Ramos (cell line): ENCODE measurements around the gene TEX26.

ENCODE experiments used
- in situ Hi-C: fragments of 300-500 bp; cut with MboI; formaldehyde crosslinking; loops from one replicate; pipeline ENCODE4 v1.14.3; 2022; ENCODE audit warnings: low sequenced_read_pairs; ENCODE audit not compliant: unreplicated experiment

TEX26 gene

DNA sequence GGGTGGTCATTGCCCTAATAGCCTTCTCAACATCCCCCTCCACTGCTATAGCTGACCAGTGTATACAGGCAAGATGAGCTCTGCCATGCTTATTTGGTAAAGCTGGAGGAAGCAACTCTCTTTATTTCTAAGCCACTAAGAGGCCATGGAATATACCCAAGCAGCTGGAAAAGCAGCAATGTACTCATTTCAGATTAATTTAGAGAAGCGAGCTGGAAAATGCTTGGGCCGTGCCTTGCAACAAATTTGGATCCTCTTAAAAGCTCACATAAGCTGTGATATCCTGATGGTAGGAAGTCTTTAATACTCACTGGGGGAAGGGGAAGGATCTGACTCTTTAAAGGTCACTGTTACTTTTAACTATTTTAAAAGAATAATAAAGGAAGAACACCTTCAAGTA is 77.8 kb downstream of the TEX26 start:
- in situ Hi-C loops = no loop called here

- in situ Hi-C loops = no loop called here
These were observed 78.9 kb downstream of the TEX26 start for GRCh38 chr13:31011193-31011860.

- in situ Hi-C loops = no loop called here
These were observed 79.6 kb downstream of the TEX26 start for GRCh38 chr13:31011901-31012654.

GRCh38 chr13:31012655-31013024 is 80.2 kb downstream of the TEX26 start:
- in situ Hi-C loops = no loop called here

DNA sequence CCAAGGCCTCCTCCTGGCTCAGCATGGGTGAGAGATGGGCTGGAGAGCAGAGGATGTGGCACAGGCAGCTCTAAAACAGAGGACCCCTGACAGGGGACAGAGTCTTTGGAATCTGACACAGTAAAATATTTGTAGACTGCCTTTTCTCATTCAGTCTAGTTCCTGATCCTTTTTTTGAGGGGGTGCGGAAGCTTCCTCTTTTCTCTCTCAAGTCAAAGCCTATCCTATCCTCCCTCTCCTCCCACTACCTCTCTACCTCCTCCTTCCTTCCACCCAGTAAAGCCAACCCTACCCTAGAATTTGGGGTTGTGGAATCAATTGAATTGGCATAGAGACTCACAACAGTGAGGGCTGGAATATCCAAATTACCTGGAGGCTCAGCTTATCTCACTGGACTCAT is 82.0 kb downstream of the TEX26 start:
- in situ Hi-C loops = no loop called here

DNA sequence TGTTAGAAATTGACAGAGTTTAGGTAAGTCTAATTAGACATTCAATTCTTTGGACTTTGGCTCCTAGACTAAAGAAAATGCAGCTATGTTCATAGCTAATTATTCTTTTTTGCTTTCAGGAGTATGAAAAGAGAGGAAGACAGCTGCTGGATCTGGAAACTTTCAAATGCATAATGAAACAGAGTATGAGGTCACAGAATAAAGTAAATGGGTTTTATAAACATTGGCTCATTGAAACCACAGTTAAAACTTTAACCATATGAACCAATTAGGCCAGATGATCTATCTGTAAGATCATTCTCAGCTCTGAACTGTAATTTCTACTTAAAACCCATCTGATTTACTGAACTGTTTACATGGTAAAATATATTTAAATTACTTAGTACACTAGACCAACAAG is 82.7 kb downstream of the TEX26 start:
- in situ Hi-C loops = no loop called here

DNA sequence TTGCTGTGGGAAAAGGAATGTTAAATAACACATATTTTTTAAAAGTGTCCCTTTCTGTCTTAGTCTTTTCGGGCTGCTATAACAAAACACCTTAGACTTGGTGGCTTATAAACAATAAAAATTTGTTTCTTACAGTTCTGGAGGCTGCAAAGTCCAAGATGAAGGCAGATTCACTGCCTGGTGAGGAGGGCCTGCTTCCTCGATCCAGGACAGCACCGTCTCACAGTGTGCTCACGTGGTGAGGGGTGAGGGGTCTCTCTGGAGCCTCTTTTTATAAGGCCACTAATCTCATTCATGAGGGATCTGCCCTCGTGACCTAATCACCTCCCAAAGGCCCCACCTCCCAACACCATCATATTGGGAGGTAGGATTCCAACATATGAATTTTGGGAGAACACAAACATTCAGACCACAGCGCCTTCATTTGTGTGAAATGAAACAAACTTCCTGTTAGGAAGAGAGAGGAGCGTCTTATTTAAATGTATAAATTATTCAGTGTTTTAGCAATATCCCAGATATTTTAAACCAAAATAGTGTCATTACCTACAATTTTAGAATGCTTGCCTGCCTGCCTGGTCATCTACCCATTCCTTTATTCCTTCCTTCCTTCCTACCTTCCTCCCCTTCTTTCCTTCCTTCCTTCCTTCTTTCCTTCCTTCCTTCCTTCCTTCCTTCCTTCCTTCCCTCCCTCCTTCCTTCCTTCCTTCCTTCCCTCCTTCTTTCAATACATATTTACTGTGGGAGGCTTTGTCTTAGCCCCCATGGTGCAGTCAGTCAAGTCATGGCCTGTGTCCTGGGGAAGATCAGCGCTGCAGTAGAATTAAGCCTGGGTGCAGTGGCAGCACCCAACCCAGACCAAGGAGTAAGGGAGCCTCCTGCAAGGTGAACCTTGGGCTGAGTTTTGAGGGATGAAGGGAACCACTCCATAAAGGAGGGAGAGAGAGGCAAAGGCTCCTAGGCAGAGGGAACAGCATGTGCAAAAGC is 84.2 kb downstream of the TEX26 start:
- in situ Hi-C loops = no loop called here

GRCh38 chr13:31018511-31018910 is 86.1 kb downstream of the TEX26 start:
- in situ Hi-C loops = no loop called here

DNA sequence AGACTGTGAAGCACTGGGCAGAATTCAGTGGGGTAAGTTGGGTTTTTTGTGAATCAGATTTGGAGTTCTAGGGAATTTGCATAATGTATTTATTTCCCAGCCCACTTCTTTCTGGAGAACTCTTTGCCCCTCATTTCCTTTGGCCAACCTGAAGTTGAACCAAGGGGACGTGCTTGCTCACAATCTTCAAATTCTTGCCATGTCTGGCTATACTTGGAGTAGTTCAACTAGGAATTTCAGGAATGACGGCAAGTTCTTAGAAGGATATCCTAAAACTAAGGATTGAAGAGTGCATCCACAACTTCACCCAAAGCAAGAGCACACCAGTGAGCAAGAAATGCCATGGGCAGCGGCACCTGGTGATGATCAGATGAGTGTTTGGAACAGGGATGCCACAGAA is 88.5 kb downstream of the TEX26 start:
- in situ Hi-C loops = no loop called here

- in situ Hi-C loops = no loop called here
These were observed 89.9 kb downstream of the TEX26 start for GRCh38 chr13:31022288-31022895.

- in situ Hi-C loops = no loop called here
These were observed 90.6 kb downstream of the TEX26 start for GRCh38 chr13:31022928-31023530.
